Measurements from ENCODE around the gene CFAP141. TPM values are rescaled to one million over a fixed set of nuclear protein-coding genes. Genes with fewer than 3 reads are reported as not detected.

CFAP141 gene
- total and polyA plus RNA-seq, 2 of the 4 experiments (the other 2 are of a cell fraction), result not detected

DNA sequence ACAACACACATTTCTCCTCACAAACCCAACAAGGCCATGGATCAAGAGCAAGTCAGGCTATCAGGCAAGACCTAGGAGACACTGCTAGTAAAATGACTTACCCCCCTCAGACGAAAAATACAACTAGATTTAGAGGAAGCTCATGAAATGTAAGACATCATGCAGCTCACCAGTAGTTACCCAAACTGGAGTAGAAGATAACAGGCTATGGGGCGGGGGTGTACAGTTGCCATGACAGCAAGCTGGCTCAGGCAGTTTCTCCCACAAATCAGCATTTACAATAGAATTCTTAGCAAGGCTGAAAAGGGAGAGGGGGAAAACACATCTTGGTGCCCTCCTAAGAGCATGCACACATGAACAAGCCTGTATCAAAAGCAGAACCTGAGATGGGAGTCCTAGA lies 28.1 kb downstream of the CFAP141 start:
- Histone ChIP-seq H3K4me1 (ENCODE audit: control insufficient read depth, insufficient read depth, low read length) (peaks cover 22% of the 10 kb centered on the region), H2BK120ac (ENCODE audit: low read depth, low read length) (no peak overlapping the region), H3K9ac (ENCODE audit: low read depth, low read length) (no peak overlapping the region), H2AK5ac (ENCODE audit: low read depth, low read length) (no peak overlapping the region), H2BK15ac (ENCODE audit: low read depth, low read length) (no peak overlapping the region), H3K18ac (ENCODE audit: low read depth, low read length) (no peak overlapping the region), H3K79me1 (ENCODE audit: low read depth in 1 of 2, low read length in 2 of 2) (peaks cover 2 to 30% of the 10 kb centered on the region in 2 experiments), H3K23ac (ENCODE audit: low read depth, low read length) (peak overlapping the region; percentile 10), H3K4ac (ENCODE audit: low read depth, low read length) (no peak overlapping the region), H2BK20ac (ENCODE audit: low read depth, low read length) (no peak overlapping the region), H2AK9ac (replicated peaks; ENCODE audit: low read depth, low read length, poor library complexity) (no peak overlapping the region), H4K8ac (ENCODE audit: low read depth in 2 of 2, low read length in 2 of 2) (no peak overlapping the region), H4K91ac (ENCODE audit: insufficient read depth, low read depth, low read length) (no peak overlapping the region), H4K20me1 (ENCODE audit: insufficient read depth, low read length) (peaks cover 95% of the 10 kb centered on the region), H3K27ac (ENCODE audit: insufficient read depth, low read length) (no peak overlapping the region), H3K4me2 (ENCODE audit: low read depth, low read length) (peak overlapping the region; percentile 17; the same call in 1 of the 2 replicates), H3K9me1 (ENCODE audit: insufficient read depth, low read length) (peaks cover 11% of the 10 kb centered on the region), H3K14ac (replicated peaks; ENCODE audit: low read depth, low read length) (no peak overlapping the region), H3K56ac (ENCODE audit: extremely low read depth, insufficient read depth, low read length) (no peak overlapping the region), H3K27me3 (ENCODE audit: control insufficient read depth, insufficient read depth, low read length) (no peaks in the 10 kb centered on the region), H4K5ac (ENCODE audit: low read depth, low read length) (no peak overlapping the region), H2AFZ (replicated peaks; ENCODE audit: low read length, poor library complexity) (no peak overlapping the region), H2BK5ac (ENCODE audit: low read depth, low read length, poor library complexity, severe bottlenecking) (no peak overlapping the region), H3K4me3 (ENCODE audit: insufficient read depth, low read depth, low read length) (no peak overlapping the region), H3K36me3 (ENCODE audit: control insufficient read depth, insufficient read depth, low read length) (peaks cover 24% of the 10 kb centered on the region), H3K9me3 (ENCODE audit: control insufficient read depth, insufficient read depth, low read length) (no peaks in the 10 kb centered on the region)
- CTCF ChIA-PET, result interaction anchor here (0.6 to 1.2 kb wide), 2 partner anchors 12 to 17 kb away, joined by 3 to 4 read pairs; no protein-coding TSS in a partner anchor
- TF ChIP-seq BHLHE40 (IDR thresholded peaks at IDR 0.05; ENCODE audit: low read depth, low read length) (no peak), CHD1 (IDR thresholded peaks at IDR 0.05; ENCODE audit: low read depth, low read length) (no peak), ELK1 (IDR thresholded peaks at IDR 0.05; ENCODE audit: borderline replicate concordance, low read depth, low read length) (no peak), MAFK (IDR thresholded peaks at IDR 0.05; ENCODE audit: low read depth, low read length) (no peak), CEBPB (IDR thresholded peaks at IDR 0.05; ENCODE audit: low read depth, low read length) (no peak), RAD21 (IDR thresholded peaks at IDR 0.05; ENCODE audit: low read length) (no peak), NFE2L2 (IDR thresholded peaks at IDR 0.05; ENCODE audit: low read depth, low read length) (no peak), CTCF (conservative IDR thresholded peaks at IDR 0.05; ENCODE audit: low read depth, low read length) (no peak), SMC3 (IDR thresholded peaks at IDR 0.05; ENCODE audit: low read depth, low read length) (no peak), FOS (IDR thresholded peaks at IDR 0.05; ENCODE audit: low read depth, low read length) (no peak), MAZ (IDR thresholded peaks at IDR 0.05; ENCODE audit: borderline replicate concordance, low read depth, low read length) (no peak), POLR2A (IDR thresholded peaks at IDR 0.05; ENCODE audit: low read depth, low read length) (no peak)
- TF ChIP-seq, protein P1, sequence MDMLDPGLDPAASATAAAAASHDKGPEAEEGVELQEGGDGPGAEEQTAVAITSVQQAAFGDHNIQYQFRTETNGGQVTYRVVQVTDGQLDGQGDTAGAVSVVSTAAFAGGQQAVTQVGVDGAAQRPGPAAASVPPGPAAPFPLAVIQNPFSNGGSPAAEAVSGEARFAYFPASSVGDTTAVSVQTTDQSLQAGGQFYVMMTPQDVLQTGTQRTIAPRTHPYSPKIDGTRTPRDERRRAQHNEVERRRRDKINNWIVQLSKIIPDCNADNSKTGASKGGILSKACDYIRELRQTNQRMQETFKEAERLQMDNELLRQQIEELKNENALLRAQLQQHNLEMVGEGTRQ (IDR thresholded peaks at IDR 0.05; ENCODE audit: low read depth, low read length), result no peak
- ATAC-seq (ENCODE audit: low read depth), result no peak
- POLR2A ChIA-PET (ENCODE audit: unreplicated experiment), result no interaction called here
- DNase-seq, result no peak
- in situ Hi-C loops (cut with MboI; ENCODE audit: low sequenced_read_pairs) (no loop called here), intact Hi-C loops (cut with micrococcal nuclease) (no loop called here), dilution Hi-C loops (cut with HindIII; ENCODE audit: low sequenced_read_pairs, unreplicated experiment) (no loop called here)
- WGBS, 2 experiments (ENCODE audit: extremely low coverage in 2 of 2, insufficient read length in 1 of 2), result no CpG with 5 or more reads among the region's 2 CpGs
- BruUV-seq (replicated peaks), result no TSS peak
